GM12875 (cell line): ENCODE results near the gene TPH1.

Experiments used
- H3K4me3 ChIP-seq: one replicate; pipeline ENCODE4 v1.5.1; 2011; ENCODE audit warnings: low read depth, low read length, control low read depth
- CTCF ChIP-seq: IDR thresholded peaks from 2 replicates; pipeline ENCODE4 v1.5.1; 2011; ENCODE audit warnings: low read depth, mild to moderate bottlenecking, control low read depth, inconsistent platforms, low read length, moderate library complexity, borderline replicate concordance; ENCODE audit not compliant: insufficient read depth

Gene TPH1

DNA sequence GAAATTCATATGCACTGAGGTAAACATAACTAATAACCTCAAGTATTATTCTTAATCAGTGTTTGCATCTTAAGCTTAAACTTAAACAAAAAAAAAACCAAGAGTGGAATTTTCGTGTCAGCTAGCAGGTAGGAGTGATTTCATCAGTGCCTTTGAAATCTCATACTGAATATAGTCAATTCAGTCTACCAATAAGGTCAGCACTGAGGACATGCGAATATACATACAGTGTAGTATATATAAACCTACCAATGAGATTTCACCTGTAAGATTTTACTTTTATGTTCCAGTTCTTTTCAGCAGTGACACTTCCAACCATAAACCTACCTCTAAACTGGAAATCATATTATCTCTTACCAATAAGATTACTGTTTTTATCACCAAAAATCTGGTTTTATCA lies 32.8 kb upstream of the TPH1 start:
- H3K4me3 ChIP-seq = no peak overlapping the region

DNA sequence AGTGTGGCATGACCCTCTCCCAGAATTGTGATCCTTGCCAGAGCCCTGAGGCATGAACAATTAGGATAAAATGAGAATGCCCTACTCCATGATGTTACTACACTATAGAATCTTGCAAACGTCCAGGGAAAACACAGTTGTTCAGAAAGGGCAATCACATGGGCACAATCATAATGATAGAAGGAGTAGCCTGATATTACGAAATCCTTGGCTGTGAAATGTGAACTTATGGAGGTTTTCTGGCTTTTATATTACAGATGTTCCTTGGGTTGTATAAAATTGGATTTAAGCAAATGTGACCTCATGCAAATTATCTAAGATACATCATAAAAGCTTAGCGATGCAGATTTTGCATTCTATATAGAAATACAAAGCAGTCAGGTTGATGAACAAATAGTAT lies 29.4 kb upstream of the TPH1 start:
- TF ChIP-seq CTCF = no peak
- no peak overlapping the region for H3K4me3 ChIP-seq

More for the DNA sequence above, 32.8 kb upstream of the TPH1 start:
- no peak for TF ChIP-seq CTCF

DNA sequence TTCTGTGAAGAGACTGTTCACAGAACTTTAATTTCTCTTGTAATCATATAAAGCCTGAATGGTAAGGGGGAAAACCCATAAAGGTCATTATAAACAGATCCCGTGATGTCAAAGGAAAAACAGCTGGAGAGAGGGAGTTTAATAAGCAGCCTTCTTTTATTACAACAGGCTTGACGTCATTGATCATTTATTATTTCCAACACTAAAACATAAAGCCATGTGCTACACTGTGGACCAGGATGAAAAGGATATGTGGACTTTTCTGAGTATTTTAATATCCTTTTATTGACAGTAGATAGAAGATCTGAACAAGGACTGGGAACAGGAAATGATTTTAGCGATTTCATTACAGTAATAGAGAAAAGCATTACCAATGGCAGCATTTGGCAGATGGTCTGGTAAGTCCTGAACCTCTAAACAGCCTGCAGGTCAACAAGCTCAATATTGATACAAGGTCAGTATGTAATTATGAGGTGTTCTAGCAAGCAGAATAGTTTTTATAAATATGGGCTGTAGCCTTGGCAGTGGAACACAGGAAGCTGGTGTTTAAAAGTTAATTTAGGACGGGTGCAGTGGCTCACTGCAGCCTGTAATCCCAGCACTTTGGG lies 25.1 kb upstream of the TPH1 start:
- TF ChIP-seq CTCF = no peak

DNA sequence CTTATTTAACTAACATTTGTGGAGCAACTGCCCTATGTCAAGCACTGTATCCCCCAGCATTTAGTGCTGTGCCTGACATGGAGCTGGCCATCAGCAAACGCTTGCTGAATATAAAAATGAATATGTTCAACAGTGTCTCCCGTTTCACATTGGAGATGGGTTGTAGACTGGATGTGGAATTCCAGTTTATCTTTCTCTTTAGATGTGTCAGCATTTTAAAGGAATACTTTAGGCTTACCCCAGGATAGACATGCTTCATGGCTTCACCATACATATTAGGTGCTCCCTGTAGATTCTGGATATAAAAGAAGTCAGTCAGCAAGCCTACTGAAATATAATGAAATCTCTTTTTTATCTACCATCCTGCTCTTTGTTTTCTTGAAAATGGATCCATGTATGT lies 21.3 kb upstream of the TPH1 start:
- H3K4me3 ChIP-seq = no peak overlapping the region
- no peak for TF ChIP-seq CTCF

More for the DNA sequence above, 25.1 kb upstream of the TPH1 start:
- H3K4me3 ChIP-seq = no peak overlapping the region

DNA sequence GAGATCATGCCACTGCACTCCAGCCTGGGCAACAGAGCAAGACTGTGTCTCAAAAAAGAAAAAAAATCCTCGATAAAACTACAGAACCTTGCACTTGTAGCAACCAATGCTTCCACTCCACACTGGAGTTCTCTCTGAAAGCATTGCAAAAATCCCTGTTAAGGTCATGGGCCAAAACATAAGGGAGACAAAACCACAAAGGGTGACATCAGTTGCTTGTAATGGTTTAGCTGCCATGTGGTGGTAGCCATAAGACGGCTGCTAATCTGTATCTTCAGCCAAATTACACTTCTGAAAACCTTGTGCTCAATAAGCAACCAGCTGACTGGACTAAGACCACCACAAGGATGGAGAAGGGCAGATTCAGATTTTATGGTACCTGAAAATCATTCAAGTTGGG lies 20.6 kb upstream of the TPH1 start:
- no peak for TF ChIP-seq CTCF
- H3K4me3 ChIP-seq = no peak overlapping the region

DNA sequence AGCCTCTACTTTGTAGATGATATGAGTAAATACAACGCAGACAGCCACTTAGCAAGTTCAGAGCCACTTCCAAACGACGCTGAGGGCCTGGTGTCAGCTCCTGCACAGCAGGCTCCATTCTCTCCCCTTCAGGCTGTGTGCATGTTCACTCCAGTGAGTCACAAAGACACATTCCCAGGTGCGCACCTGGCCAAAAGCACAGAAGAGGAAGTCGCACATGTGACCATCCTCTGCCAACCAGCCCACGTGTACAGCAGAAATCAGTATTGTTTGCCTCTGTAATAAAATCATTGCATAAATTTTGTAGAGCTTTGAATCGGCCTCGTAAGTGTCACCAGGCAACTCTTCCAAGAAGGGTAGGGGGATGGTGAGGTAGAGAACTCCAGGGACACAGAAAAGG lies 19.5 kb upstream of the TPH1 start:
- no peak for TF ChIP-seq CTCF
- H3K4me3 ChIP-seq = no peak overlapping the region

- H3K4me3 ChIP-seq = no peak overlapping the region
- no peak for TF ChIP-seq CTCF
Observed at GRCh38 chr11:18064450-18065054, 18.5 kb upstream of the TPH1 start.
